RCC 7860 (cell line): ENCODE results near the gene HOXB5.

Source experiments
- DNase-seq: peaks from one replicate; pipeline ENCODE4 v3.0.0-alpha.2; 2015; ENCODE audit warnings: low spot score
- FAIRE-seq: peaks from 2 replicates; lab custom pipeline; 2012; peaks lifted over from hg19 to GRCh38; lab: Jason Lieb, UNC

HOXB5 gene

DNA sequence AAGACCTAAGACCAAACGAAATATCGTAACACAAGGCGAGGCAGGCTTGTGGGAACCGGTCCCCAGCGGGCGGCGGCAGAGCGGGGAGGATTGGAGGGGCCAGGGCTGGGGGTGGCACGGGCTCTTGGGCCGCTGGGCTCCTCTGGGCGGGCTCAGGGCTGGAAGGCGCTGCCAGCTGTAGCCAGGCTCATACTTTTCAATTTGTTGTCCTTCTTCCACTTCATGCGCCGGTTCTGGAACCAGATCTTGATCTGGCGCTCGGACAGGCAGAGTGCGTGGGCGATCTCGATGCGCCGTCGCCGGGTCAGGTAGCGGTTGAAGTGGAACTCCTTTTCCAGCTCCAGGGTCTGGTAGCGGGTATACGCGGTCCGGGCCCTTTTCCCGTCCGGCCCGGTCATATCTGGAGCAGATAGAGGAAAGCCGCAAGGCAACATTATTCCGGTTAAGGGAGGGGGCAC is 1.5 kb downstream of the HOXB5 start:
- no peak for FAIRE-seq
- DNase-seq, result no peak

DNA sequence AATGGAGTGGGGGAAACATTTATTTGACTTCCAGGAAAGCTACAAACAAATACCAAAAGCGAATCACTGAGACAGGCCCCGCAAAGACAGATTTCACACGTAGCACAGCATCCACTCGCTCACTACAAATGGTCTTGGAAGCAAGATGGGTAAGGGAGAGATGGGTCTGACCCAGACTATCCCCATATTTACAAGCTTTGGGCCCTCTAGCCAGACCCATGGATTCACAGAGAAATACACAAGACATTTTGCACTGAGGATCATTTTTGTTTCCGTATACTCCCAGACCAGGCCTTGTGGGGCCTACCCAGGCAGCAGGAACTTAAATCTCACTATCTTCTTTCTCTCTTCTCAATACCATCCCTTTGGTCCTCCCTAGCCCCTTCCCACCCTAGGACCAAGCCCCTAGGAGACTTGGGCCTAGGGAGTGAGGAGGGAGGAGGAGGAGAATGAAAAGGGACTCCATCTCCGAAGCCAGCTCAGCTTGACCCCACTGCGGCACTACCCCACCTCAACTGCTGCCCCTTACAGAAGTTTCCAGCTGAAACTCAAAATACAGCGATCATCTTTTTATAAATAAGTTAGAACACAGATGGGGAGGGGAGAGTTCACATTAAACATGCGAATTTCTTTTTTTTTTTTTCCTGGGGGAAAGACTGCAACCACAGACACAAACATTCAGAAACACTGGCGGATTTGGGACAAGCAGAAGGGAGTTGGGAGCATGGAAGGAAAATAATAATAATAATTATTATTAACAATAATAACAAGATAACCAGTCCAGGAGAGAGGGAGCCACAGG is 2.1 kb downstream of the HOXB5 start:
- FAIRE-seq (no peak), DNase-seq (no peak)

DNA sequence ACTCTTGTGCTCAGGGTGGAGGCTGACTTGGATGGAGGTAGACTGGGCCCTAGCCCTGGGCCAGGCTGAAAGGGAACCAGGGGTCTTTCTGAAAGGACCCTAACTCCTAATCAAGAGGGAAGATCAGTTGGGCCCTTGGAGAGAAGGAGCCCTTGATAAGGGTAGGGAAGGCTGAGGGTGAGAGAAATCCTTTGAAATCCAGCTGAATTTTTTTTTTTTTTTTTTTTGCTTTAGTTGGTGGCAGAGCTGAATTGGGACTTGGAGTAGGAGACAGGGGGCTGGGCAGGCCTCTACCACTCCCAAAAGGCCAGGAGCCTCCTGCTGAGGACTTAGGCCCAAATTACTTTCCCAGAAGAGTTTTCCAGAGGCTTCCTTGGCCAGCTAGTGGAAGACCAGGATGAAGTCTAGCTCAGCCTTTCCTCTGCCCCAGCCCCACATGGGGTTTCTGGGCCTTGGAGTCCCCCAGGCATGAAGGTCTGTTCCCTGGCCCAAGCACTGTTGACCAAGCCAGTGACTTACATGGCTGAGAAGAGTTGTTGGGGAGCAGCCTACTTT is 2.9 kb downstream of the HOXB5 start:
- DNase-seq (no peak), FAIRE-seq (no peak)

DNA sequence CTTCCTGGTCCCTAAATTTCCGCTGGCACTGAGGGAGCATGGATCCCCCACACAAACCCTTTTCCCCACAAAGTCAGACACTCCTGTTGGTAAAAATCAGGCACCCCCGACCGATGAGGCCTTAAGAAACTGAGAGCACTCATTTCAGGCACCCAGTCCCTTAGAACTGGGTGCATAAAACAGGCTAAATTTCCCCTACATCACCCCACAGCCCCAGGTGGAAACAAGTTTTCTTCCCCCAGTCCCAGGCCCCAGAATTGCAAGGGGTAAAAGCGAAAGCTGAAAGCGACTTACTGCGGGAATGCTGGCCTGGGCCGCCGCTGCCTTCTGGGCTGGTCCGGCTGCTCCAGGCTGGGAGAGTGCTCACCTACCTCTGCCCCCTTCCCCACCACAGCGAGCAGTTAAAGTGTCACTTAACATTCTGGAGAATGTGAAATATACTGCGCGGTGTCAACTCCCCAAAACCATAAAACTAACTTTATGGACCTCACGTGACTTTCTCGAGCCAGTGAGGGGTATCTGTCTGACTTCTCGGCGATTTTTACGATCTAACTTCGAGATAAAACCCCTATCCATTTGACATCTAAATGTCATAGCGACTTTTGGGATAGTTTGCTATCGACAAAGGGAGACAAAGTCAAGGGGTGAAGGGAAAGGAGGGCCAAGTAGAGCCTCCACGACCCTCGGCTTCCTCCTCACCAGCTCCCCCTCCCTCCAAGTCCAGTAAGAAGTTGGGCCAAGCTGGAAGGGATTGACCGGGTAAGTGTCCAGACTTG is 3.6 kb downstream of the HOXB5 start, which contains the start of gene HOXB3:
HOXB3 (minus strand) TSS at position 411 of the 776 bp plus-strand sequence. CDS start 37,767 bp downstream, outside the sequence.
- no peak for FAIRE-seq

DNA sequence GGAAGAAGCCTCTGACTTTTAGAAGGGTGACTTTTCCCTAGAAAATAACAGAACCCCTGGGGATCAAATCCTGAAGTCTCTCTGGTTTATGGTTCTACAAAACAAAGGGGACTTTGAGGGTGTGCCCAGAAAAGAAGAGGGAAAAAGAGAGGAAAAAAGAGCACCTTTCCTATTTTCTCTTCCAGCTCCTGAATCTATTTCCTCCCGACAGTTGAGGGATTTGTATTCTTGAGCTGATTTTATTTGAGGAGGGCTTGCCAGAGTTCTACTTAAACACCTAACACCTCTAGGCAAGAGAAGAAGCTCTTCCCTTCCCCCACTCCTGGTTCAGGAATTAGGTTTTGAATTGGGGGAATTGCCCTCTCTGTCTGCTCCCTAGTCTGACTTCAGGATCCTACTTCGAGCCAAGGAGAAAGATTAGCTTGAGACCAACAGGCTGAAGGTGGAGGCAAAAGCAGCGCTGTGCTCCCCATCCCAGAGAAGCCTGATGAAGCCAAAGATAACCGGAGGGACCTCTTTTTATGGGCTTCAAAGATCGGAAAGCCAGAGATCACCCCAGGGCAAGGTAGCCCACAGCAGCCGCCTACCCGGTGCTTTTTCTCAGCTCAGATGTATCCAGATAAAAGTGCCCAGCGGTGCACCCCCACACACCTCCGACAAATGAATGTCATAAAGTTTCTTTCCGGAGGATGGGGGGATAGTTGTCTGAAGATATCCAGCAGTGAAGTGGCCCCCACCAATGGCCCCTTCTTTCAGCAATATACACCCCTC is 4.3 kb downstream of the HOXB5 start:
- DNase-seq, result no peak
- no peak for FAIRE-seq

More for the DNA sequence above, 3.6 kb downstream of the HOXB5 start, which contains the start of gene HOXB3:
- no peak for DNase-seq

DNA sequence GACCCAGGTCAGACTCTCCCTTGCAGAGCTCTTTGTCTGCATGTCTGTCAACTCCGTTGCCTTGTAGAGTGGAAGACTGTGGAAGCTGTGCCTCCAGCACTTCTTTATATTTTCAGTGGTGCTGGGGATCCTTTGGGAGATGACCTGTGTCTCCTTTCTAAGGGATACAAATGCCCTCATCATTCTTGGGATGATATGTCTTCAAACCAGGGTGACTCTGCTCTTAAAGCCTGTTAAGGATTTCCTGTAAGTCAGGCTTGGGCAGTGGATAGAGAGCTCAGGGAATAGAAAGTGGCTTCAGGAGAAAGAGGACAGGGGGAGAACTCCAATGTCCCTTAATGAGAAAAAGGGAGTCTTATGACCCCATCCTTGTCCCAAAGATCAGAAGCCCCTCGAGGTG is 5.1 kb downstream of the HOXB5 start:
- DNase-seq, result no peak
- FAIRE-seq, result no peak

DNA sequence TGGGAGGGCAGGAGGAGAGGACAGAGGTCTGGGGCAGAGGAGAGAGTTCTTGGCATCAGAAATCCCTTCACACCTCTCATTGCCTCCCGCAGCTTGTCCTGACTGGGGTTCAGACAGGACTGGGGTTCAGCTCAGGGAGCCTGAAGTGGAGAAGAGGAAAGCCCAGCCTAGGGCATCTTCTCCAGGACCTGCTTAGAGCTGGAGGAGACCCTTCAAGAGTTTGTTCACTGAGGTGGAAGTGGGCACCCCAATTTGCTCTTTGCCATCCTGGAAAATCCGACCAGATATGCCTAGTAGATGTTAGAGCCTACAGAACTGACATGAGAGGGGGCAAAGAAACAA is 5.5 kb downstream of the HOXB5 start:
- FAIRE-seq, result no peak
- no peak for DNase-seq

DNA sequence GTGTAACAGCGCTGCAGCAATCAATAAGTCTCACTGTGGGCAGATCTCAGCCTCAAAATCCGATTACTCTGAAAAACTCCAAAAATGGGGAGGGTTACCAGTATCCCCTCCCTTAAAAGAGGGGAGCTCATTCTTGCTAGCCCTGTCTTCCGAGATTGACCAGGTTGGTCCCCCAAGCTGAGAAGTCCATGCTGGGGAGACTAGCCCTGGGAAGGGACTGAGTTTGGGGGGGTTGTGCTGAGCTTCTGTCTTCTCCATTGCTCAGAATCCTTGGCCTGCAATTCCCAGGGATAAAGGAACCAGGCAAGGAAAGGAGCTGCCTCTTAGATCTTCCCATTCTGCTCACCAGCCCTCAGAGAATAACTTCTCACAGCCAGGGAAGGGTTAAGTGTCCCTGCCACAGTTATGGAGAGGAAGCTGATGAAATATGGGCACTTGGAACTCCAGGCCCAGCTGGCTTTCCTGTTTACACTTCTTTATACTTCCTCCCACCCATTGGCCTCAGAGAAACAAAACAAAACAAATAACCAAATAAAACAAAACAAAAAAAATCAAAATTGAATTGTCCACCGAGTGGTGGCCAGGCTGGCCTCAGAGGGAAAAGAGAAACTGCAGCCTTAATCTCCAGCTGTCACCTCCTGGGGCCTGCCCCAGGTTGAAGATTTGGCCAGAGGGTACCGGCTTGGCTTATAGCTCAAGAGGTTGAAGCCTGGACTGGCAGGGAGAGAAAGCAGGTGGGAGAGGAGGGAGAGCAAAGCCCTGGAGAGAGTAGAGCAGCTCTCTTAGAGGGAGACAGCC is 6.1 kb downstream of the HOXB5 start:
- DNase-seq (no peak), FAIRE-seq (no peak)

DNA sequence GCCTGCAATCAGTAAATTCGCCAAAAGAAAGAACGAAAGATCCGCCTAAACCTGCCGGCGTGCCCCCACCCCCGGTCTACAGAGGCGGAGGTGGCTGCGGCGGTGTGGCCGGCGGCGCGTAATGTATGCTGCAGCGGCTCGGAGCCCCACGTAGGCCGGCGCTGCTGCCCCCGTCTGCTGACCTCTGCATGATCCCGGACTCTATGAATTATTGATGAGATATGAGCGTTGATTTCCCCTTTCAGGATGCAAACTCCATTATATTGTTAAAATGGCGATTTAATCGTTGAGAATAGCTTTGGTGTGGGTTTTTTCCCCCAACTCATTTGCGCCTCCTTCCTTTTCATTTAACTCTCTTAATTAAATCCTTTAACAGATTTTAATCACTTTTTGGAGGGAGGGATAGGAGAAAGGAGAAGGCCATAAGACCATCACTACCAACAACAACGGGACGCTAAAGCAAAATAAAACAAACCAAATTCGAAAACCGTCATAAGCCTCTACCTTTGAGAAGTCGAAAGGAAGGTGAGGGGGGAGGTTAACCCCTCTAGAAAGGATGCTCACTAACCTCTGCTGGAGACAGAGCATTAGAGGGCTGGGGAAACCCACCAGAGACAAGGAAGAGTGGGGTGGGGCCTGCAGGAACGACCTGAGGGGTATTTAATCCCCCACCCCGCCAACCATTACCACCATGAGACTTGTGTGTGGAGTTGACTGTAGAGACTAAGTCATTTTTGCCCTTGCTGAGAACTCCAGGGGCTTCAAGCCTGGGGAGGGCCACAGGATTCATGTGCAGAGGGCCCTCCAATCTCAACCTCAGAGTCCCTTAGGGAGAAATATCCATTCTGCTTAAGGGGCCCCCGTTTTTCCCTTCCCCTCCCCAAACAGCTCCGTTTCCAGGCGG is 7.0 kb downstream of the HOXB5 start:
- FAIRE-seq, result no peak
- DNase-seq, result no peak

DNA sequence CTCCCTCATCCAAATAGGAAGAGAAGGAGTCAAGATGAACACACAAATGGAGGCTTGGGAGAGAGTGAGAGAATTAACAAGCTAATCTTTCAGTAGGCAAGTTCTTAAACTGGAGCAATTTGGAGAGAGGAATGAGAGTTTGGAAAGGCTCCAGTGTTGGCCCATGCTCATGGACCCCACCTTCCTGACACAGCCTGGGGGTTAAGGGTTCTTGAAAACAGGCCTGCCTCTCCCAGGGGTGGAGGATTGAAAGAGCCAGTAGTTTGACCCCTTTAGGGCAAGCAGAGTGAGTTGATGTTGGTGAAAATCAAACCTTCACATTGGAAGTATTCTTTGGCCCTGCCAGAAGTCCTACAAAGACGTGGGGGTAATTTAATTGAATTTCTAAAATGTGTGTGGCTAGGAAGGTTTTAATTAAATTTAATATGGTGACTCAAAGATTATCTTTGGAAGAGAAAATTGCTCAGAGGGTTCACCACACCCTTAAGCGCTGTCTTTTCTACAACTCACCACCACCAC is 9.3 kb downstream of the HOXB5 start:
- no peak for DNase-seq
- FAIRE-seq, result no peak

DNA sequence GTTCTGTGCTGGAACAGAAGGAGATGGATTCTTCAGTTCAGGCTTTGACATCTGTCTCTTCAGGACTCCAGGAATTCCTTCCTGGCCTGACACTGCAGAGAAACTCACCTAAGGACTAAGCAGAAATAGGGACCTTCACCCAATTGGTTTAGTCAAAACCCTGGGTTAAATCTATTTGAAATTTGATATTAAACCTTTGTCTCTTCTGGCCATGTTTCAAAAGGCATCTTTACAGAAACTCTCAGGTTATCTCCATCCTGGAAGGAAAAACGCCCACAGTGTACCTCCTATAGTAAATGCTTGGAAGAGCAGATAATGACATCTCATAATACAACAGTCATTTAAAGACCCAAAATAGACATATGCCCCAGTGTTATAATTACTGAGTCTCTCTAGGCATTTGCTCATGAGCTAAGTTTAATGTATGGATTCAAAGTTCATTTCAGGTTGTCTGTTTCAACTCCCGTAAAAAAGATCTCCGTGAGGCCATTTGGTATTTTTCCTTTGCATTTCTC is 9.8 kb downstream of the HOXB5 start:
- no peak for FAIRE-seq
- no peak for DNase-seq

DNA sequence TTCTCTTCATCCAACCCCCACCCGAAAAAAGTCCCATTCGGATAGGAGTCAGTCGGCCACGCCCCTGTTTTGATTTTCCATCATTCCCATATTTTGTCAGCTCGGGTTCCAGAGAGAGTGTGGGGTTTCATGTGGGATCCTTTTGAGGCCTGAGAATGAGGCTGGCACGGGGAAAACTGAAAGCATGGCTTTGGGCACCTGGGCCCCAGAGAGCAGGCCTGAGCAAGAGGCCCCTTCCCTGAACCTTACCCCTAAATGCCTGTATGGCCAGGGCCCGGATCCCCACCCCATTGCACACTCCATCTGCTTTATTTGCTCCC is 10.9 kb downstream of the HOXB5 start:
- no peak for FAIRE-seq
- DNase-seq, result no peak

DNA sequence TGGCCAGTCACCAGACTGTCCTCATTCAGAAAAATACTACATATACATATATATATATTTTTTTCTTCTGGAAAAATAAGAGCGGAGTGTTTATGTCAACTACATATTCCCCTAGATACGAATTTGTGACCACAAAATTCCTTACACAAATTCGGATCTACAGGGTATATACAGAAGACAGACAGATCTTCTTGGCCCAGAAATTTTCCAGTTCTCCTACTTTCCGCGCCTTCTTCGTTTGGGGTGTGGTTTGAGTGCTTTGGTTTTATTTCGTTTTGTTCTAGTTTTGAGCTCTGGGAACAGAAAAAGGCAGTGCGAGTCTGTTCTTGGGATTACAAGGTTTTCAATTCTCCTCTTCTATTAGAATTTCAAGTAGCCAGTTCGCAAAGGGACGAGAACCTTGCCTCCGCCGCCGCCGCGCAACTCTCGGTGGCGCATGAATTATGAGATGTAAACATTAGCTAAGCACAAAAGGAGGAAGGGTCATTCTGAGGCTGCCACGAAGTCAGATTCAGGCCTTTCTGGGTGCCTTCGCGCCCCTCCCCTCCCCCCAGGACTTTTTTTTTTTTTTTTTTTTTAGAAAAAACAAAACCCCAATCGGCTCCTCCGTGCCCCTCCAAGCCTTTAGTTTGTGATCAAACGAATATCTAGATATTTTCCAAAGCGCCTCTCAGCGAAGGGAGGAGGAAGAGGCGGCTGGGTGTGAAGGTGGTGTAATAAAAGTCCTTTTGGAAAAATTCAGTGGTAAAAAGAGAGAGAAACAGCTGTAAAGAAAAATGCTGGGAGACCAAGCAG is 13.6 kb downstream of the HOXB5 start:
- FAIRE-seq (peak; percentile 32), DNase-seq (no peak)

DNA sequence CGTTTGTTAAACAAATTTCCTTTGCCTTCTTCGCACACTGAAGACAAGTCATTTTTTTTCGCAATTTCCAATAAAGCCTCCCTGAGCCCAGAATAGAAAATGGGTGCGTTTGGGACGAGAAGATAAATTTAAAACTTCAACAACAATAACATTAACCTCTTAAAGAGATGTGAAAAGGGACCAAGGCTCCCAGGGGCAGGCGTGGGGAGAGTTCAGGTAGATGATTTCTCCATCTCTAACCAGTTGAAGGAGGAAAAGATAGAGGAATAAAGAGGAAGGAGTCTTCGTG is 14.2 kb downstream of the HOXB5 start:
- no peak for FAIRE-seq

DNA sequence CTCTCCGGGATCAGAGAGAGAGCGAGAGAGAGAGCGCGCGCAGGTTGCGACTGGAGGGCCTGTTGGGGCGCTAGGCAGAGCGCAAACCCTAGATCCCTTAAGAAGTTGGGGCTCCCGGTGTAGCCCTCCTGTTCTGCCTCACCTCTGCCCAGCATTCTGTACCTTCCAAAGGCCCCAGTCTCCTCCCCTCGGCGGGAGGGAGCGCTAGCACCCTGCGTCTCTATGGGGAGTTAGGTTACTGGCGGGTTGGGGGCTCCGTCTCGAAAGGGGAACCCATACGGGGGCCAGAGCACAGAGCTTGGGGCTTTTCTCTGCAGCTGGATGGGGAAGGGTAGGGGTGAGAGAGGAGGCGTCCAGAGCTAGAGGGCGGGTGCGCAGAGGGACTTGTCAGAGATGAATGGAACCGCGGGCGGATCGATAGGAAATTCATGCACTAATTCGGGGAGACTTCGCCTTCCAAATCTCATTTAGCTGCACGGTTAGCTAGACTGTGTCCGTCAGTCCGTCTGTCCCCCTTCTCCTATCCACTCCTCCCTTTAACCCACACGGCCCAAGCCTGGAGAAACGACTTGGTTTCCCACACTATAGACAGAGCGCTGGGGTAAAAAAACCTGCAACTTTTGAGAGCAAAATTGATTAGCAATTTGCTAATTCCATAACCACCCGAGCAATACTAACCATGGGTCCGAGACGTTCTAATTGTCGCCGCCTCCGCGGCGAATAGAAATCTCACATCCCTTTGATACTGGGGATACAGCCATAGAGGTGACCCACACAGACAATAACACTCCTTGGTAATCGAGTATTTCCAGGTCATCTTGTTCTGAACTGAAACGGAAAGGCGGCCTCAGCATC is 14.7 kb downstream of the HOXB5 start:
- FAIRE-seq (no peak), DNase-seq (no peak)

More for the DNA sequence above, 14.2 kb downstream of the HOXB5 start:
- no peak for DNase-seq

DNA sequence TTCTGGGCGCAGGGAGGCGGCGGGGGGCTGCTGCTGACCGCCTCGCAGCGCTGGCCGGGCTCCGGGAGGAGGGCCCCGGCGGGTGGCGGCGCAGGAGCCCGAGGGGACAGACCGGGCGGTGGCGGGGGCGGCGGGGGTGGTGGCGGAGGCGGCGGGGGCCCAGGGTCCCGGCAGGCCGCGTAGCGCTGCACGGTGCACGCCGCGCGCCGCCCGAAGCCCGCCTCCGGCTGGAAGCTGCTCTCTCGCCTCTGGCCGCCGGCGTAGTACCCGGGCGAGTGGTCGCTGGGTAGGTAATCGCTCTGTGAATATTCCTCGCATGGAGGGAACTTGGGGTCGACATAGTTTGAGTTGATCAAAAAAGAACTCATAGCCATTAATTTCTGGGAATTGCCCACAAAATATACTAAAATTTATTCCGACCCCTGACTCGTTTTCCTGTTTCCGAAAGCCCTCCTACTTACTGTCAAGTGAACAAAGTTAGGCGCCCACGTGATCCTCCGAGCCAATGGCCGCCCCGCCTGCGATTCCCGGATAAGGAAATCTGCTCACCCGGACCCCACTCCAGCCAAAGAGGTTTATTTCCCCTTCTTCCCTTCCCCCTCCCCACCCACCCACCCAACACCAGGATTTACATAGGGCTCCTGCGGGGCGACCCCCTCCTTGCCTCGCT is 15.5 kb downstream of the HOXB5 start, which contains the start of gene HOXB4:
HOXB4 (minus strand) TSS at position 405 of the 670 bp plus-strand sequence; CDS start at position 374, 31 bp downstream.
- DNase-seq (peak; percentile 65), FAIRE-seq (peak; percentile 29)
